GM12878 (cell line): ENCODE results near the gene OR13J1. TPM values are rescaled to one million over a fixed set of nuclear protein-coding genes. Genes with fewer than 3 reads are reported as not detected.

ENCODE experiments used
- BHLHE40 ChIP-seq, 2 experiments: fragments of 450-650 bp in 1 of 2; IDR thresholded peaks; 2 replicates each; pipeline ENCODE4 v1.6.1; 2011 to 2017; ENCODE audit warnings: low read depth in 2 of 2, borderline replicate concordance in 1 of 2, improper control_type of control experiment in 1 of 2, low read length in 1 of 2, mild to moderate bottlenecking in 1 of 2
- KDM1A ChIP-seq: fragments of 200-600 bp; sonication (generic); IDR thresholded peaks from 2 replicates; pipeline ENCODE4 v1.6.1; 2016; ENCODE audit warnings: borderline replicate concordance
- NR2C2 ChIP-seq: IDR thresholded peaks from 2 replicates; pipeline ENCODE4 v1.6.1; 2011; ENCODE audit warnings: borderline replicate concordance, low read depth; ENCODE audit not compliant: control insufficient read depth, insufficient read length
- SKIL ChIP-seq: fragments of 450-650 bp; IDR thresholded peaks from 2 replicates; pipeline ENCODE4 v1.6.1; 2017; ENCODE audit warnings: mild to moderate bottlenecking, low read depth, inconsistent platforms; ENCODE audit not compliant: poor library complexity, severe bottlenecking
- ZBED1 ChIP-seq: IDR thresholded peaks from 2 replicates; pipeline ENCODE4 v1.6.1; 2016; ENCODE audit warnings: borderline replicate concordance
- polyA plus RNA-seq, 11 experiments: library from polyadenylated mRNA; depleted of rRNA in 4 of 11; unstranded in 6 of 11; stranded (reverse) in 5 of 11; fragments of >200 nt; fragmentation: Nextera tagmentation in 4 of 11; fragmentation: Illumina TruSeq in 1 of 11; extraction: Ambion mirVana in 4 of 11; extraction: Trizol in 1 of 11; gene quantifications; 1 replicate in 1 of 11; 2 replicates in 10 of 11; pipeline versions ENCODE4 v1.2.1 to v1.2.3, GENCODE V29; 2011 to 2016; ENCODE audit warnings: inconsistent platforms in 2 of 11, missing spikeins in 2 of 11, low read depth in 1 of 11
- total RNA-seq, 4 experiments: library from RNA; depleted of rRNA in 3 of 4; stranded (reverse); fragments of >200 nt in 3 of 4; fragmentation: Illumina TruSeq in 1 of 4; extraction: Trizol in 1 of 4; gene quantifications; 2 replicates each; pipeline versions ENCODE4 v1.2.1 to v1.2.3, GENCODE V29; 2013 to 2021
- TF ChIP-seq, protein P1 (sequence below): fragments of 450-650 bp; IDR thresholded peaks from 2 replicates; pipeline ENCODE4 v1.6.1; 2018; ENCODE audit warnings: borderline replicate concordance, mild to moderate bottlenecking; ENCODE audit not compliant: partially characterized antibody
- TF ChIP-seq, protein P2 (sequence below): IDR thresholded peaks from 2 replicates; pipeline ENCODE4 v1.6.1; 2012; ENCODE audit warnings: improper control_type of control experiment, low read depth, low read length; ENCODE audit not compliant: insufficient replicate concordance

Gene OR13J1
- total and polyA plus RNA-seq, 10 of the 15 experiments (the other 5 are each of a cell fraction or from before 2014, with no cell fraction given) = not detected

GRCh38 chr9:35836595-35836994 lies 33.6 kb downstream of the OR13J1 start (continued):
- TF ChIP-seq, protein P1, sequence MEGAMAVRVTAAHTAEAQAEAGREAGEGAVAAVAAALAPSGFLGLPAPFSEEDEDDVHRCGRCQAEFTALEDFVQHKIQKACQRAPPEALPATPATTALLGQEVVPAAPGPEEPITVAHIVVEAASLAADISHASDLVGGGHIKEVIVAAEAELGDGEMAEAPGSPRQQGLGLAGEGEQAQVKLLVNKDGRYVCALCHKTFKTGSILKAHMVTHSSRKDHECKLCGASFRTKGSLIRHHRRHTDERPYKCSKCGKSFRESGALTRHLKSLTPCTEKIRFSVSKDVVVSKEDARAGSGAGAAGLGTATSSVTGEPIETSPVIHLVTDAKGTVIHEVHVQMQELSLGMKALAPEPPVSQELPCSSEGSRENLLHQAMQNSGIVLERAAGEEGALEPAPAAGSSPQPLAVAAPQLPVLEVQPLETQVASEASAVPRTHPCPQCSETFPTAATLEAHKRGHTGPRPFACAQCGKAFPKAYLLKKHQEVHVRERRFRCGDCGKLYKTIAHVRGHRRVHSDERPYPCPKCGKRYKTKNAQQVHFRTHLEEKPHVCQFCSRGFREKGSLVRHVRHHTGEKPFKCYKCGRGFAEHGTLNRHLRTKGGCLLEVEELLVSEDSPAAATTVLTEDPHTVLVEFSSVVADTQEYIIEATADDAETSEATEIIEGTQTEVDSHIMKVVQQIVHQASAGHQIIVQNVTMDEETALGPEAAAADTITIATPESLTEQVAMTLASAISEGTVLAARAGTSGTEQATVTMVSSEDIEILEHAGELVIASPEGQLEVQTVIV = no peak
- TF ChIP-seq BHLHE40 (IDR thresholded peaks at IDR 0.05; ENCODE audit: borderline replicate concordance in 1 of 2, low read depth in 2 of 2, low read length in 1 of 2) = no peak
- TF ChIP-seq ZBED1 = no peak
- no peak for TF ChIP-seq NR2C2
- TF ChIP-seq KDM1A = no peak
- TF ChIP-seq, protein P2, sequence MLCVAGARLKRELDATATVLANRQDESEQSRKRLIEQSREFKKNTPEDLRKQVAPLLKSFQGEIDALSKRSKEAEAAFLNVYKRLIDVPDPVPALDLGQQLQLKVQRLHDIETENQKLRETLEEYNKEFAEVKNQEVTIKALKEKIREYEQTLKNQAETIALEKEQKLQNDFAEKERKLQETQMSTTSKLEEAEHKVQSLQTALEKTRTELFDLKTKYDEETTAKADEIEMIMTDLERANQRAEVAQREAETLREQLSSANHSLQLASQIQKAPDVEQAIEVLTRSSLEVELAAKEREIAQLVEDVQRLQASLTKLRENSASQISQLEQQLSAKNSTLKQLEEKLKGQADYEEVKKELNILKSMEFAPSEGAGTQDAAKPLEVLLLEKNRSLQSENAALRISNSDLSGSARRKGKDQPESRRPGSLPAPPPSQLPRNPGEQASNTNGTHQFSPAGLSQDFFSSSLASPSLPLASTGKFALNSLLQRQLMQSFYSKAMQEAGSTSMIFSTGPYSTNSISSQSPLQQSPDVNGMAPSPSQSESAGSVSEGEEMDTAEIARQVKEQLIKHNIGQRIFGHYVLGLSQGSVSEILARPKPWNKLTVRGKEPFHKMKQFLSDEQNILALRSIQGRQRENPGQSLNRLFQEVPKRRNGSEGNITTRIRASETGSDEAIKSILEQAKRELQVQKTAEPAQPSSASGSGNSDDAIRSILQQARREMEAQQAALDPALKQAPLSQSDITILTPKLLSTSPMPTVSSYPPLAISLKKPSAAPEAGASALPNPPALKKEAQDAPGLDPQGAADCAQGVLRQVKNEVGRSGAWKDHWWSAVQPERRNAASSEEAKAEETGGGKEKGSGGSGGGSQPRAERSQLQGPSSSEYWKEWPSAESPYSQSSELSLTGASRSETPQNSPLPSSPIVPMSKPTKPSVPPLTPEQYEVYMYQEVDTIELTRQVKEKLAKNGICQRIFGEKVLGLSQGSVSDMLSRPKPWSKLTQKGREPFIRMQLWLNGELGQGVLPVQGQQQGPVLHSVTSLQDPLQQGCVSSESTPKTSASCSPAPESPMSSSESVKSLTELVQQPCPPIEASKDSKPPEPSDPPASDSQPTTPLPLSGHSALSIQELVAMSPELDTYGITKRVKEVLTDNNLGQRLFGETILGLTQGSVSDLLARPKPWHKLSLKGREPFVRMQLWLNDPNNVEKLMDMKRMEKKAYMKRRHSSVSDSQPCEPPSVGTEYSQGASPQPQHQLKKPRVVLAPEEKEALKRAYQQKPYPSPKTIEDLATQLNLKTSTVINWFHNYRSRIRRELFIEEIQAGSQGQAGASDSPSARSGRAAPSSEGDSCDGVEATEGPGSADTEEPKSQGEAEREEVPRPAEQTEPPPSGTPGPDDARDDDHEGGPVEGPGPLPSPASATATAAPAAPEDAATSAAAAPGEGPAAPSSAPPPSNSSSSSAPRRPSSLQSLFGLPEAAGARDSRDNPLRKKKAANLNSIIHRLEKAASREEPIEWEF = no peak
- no peak for TF ChIP-seq SKIL
